HCT116 (cell line): Measurements from ENCODE around the gene HSD17B1. TPM values are rescaled to one million over a fixed set of nuclear protein-coding genes. Genes with fewer than 3 reads are reported as not detected.

Source experiments
- ATAC-seq: fragments of 200-7000 bp; cut with Tn5 transposase; 2 replicates; pipeline ENCODE4 v1.9.1; 2020; ENCODE audit warnings: mild to moderate bottlenecking, moderate library complexity
- BruUV-seq: library from RNA; stranded (reverse); fragments of 400-500 nt; replicated peaks from 2 replicates; lab custom pipeline; 2021; lab: Mats Ljungman, UMichigan
- CTCF ChIA-PET: fragments of 300-600 bp; sonication (Branson Sonifier 250); formaldehyde crosslinking; loops from one replicate; lab custom pipeline; 2021; ENCODE audit warnings: antibody characterized with exemption; lab: Charles Lee
- POLR2A ChIA-PET: fragments of 300-600, 350-600 bp; sonication (Branson Sonifier 250); formaldehyde crosslinking; loops from one replicate; lab custom pipeline; 2021; ENCODE audit warnings: antibody characterized with exemption; lab: Charles Lee
- RAD21 ChIA-PET, 2 experiments: fragments of 300-600 bp; sonication (Branson Sonifier 250); formaldehyde crosslinking; loops; one replicate each; lab custom pipeline; 2023; ENCODE audit warnings: low total read pairs in 2 of 2; ENCODE audit not compliant: uncharacterized antibody in 2 of 2, unreplicated experiment in 2 of 2, low non-redundant PET in 1 of 2; lab: Charles Lee
- DNase-seq: peaks from one replicate; pipeline ENCODE4 v3.0.0-alpha.2; 2010; ENCODE audit warnings: low read depth, low spot score
- H2AFZ ChIP-seq: fragments of 200-600 bp; shearing (Covaris generic), sonication (generic); 2 replicates; pipeline ENCODE4 v1.6.1; 2017; ENCODE audit warnings: low read depth, mixed run types, mixed read lengths, antibody characterized with exemption, low read length; ENCODE audit not compliant: poor library complexity, severe bottlenecking
- H3K27ac ChIP-seq: 2 replicates; pipeline ENCODE4 v1.5.1; 2012; ENCODE audit warnings: low read depth, low read length
- H3K27me3 ChIP-seq: fragments of 200-600 bp; sonication (generic); 2 replicates; pipeline ENCODE4 v1.6.1; 2016; ENCODE audit warnings: mixed run types, low read length, mixed read lengths; ENCODE audit not compliant: insufficient read depth
- H3K36me3 ChIP-seq, 2 experiments: fragments of 200-500 bp in 1 of 2; fragments of 200-600 bp in 1 of 2; sonication (Bioruptor generic) in 1 of 2; sonication (generic) in 1 of 2; 2 replicates each; pipeline versions ENCODE4 v1.5.1 to v1.6.1; 2014 to 2016; ENCODE audit warnings: low read length in 2 of 2, inconsistent platforms in 1 of 2, mixed read lengths in 1 of 2, mixed run types in 1 of 2; ENCODE audit not compliant: insufficient read depth in 2 of 2, control insufficient read depth in 1 of 2
- H3K4me1 ChIP-seq, 2 experiments: fragments of 200-600 bp in 1 of 2; sonication (generic) in 1 of 2; 2 replicates each; pipeline versions ENCODE4 v1.5.1 to v1.6.1; 2012 to 2017; ENCODE audit warnings: low read length in 2 of 2, inconsistent platforms in 1 of 2, mild to moderate bottlenecking in 1 of 2, mixed read lengths in 1 of 2, mixed run types in 1 of 2, moderate library complexity in 1 of 2; ENCODE audit not compliant: insufficient read depth in 2 of 2, control insufficient read depth in 1 of 2
- H3K4me2 ChIP-seq: fragments of 200-600 bp; sonication (generic); 2 replicates; pipeline ENCODE4 v1.6.1; 2017; ENCODE audit warnings: mixed run types, low read length, mixed read lengths
- H3K4me3 ChIP-seq, 2 experiments: fragments of 200-600 bp in 1 of 2; sonication (generic) in 1 of 2; replicated peaks in 1 of 2; 2 replicates each; pipeline ENCODE4 v1.5.1; 2011 to 2016; ENCODE audit warnings: low read length in 2 of 2, control low read depth in 1 of 2, low read depth in 1 of 2, mild to moderate bottlenecking in 1 of 2, mixed read lengths in 1 of 2, mixed run types in 1 of 2
- H3K79me2 ChIP-seq: fragments of 200-600 bp; sonication (generic); 2 replicates; pipeline ENCODE4 v1.6.1; 2017; ENCODE audit warnings: mild to moderate bottlenecking, mixed run types, low read length, moderate library complexity, mixed read lengths; ENCODE audit not compliant: insufficient read depth
- H3K9ac ChIP-seq: fragments of 200-600 bp; sonication (generic); 2 replicates; pipeline ENCODE4 v1.6.1; 2016; ENCODE audit warnings: low read length, mixed read lengths
- H3K9me2 ChIP-seq: fragments of 200-600 bp; sonication (generic), shearing (Covaris generic); 2 replicates; pipeline ENCODE4 v1.6.1; 2017; ENCODE audit warnings: mixed run types, mild to moderate bottlenecking, moderate library complexity; ENCODE audit not compliant: insufficient read depth
- H3K9me3 ChIP-seq, 2 experiments: fragments of 200-500 bp in 1 of 2; fragments of 200-600 bp in 1 of 2; sonication (Bioruptor generic) in 1 of 2; sonication (generic) in 1 of 2; 2 replicates each; pipeline ENCODE4 v1.6.1; 2014 to 2017; ENCODE audit warnings: low read length in 2 of 2, mixed read lengths in 2 of 2, inconsistent platforms in 1 of 2, low read depth in 1 of 2, mild to moderate bottlenecking in 1 of 2, mixed run types in 1 of 2, moderate library complexity in 1 of 2; ENCODE audit not compliant: control insufficient read depth in 1 of 2, insufficient read depth in 1 of 2
- H4K20me1 ChIP-seq: fragments of 200-600 bp; sonication (generic), shearing (Covaris generic); 2 replicates; pipeline ENCODE4 v1.6.1; 2017; ENCODE audit warnings: mixed run types, mild to moderate bottlenecking, moderate library complexity; ENCODE audit not compliant: insufficient read depth
- CBX3 ChIP-seq: IDR thresholded peaks from 2 replicates; pipeline ENCODE4 v1.6.1; 2012; ENCODE audit warnings: low read depth
- CTCF ChIP-seq, 3 experiments: fragments of 200-600 bp in 1 of 3; sonication (generic) in 1 of 3; IDR thresholded peaks in 2 of 3; conservative IDR thresholded peaks in 1 of 3; 2 replicates each; pipeline ENCODE4 v1.5.1; 2012 to 2017; ENCODE audit warnings: low read depth in 2 of 3, low read length in 2 of 3, antibody characterized with exemption in 1 of 3, borderline replicate concordance in 1 of 3, control low read depth in 1 of 3, mild to moderate bottlenecking in 1 of 3, mixed read lengths in 1 of 3, mixed run types in 1 of 3, moderate library complexity in 1 of 3; ENCODE audit not compliant: insufficient read depth in 1 of 3
- EGR1 ChIP-seq: IDR thresholded peaks from 2 replicates; pipeline ENCODE4 v1.6.1; 2012; ENCODE audit warnings: low read depth
- ELF1 ChIP-seq: IDR thresholded peaks from 2 replicates; pipeline ENCODE4 v1.6.1; 2012; ENCODE audit warnings: low read depth, borderline replicate concordance
- FOSL1 ChIP-seq: IDR thresholded peaks from 2 replicates; pipeline ENCODE4 v1.6.1; 2012; ENCODE audit warnings: low read depth
- JUND ChIP-seq: IDR thresholded peaks from 2 replicates; pipeline ENCODE4 v1.6.1; 2012
- MAX ChIP-seq: IDR thresholded peaks from 2 replicates; pipeline ENCODE4 v1.6.1; 2012
- POLR2AphosphoS5 ChIP-seq: IDR thresholded peaks from 2 replicates; pipeline ENCODE4 v1.6.1; 2011; ENCODE audit warnings: mild to moderate bottlenecking, low read depth, low read length, moderate library complexity
- SIN3A ChIP-seq: IDR thresholded peaks from 2 replicates; pipeline ENCODE4 v1.6.1; 2012; ENCODE audit warnings: low read depth
- SP1 ChIP-seq: IDR thresholded peaks from 2 replicates; pipeline ENCODE4 v1.6.1; 2012; ENCODE audit warnings: low read depth
- SRF ChIP-seq: IDR thresholded peaks from 2 replicates; pipeline ENCODE4 v1.6.1; 2012; ENCODE audit warnings: low read depth
- TCF7L2 ChIP-seq: IDR thresholded peaks from 2 replicates; pipeline ENCODE4 v1.7.0; 2011; ENCODE audit warnings: borderline replicate concordance, inconsistent platforms; ENCODE audit not compliant: insufficient read depth, insufficient read length; ENCODE audit errors: extremely low read depth
- ZBTB33 ChIP-seq: IDR thresholded peaks from 2 replicates; pipeline ENCODE4 v1.6.1; 2011; ENCODE audit warnings: mild to moderate bottlenecking, low read length, moderate library complexity; ENCODE audit not compliant: insufficient replicate concordance; ENCODE audit errors: extremely low read depth
- ZFX ChIP-seq: fragments of 450-650 bp; IDR thresholded peaks from 2 replicates; pipeline ENCODE4 v1.6.1; 2017
- intact Hi-C: fragments of 100-400 bp; cut with micrococcal nuclease; formaldehyde crosslinking; loops from 2 replicates; pipeline ENCODE4 v1.10.0; 2022
- total RNA-seq: library from RNA; stranded (reverse); gene quantifications from one replicate; pipeline ENCODE4 v1.2.1, GENCODE V29; 2021; ENCODE audit not compliant: unreplicated experiment

HSD17B1 gene
- total RNA-seq, 1 experiment from 2014 or later: 1.4 TPM

- H3K4me3 ChIP-seq: peak overlapping the region in 1 of 2 experiments; percentile 35; a peak in 3 of 4 replicates
- TSS peak; percentile 85 for BruUV-seq
- DNase-seq (peak; percentile 79), ATAC-seq (peak; percentile 30)
- H3K4me2 ChIP-seq: peak overlapping the region; percentile 78
- ChIA-PET RAD21 (interaction anchor here (0.6 to 1.5 kb wide), 4 partner anchors 8 to 11 kb away, joined by 3 to 6 read pairs (median 4); no protein-coding TSS in a partner anchor), POLR2A (interaction anchor here (0.5 to 4.6 kb wide), 5 partner anchors 9 to 515 kb away, joined by 3 to 28 read pairs (median 7); partner anchors contain the start of genes CAVIN1 and NAGLU), CTCF (interaction anchor here (0.5 to 2.6 kb wide), 28 partner anchors 9 to 296 kb away, joined by 3 to 22 read pairs (median 4); partner anchors contain the start of genes CAVIN1, NAGLU and STAT3)
- peaks cover 3 to 5% of the 10 kb centered on the region in 2 experiments; a peak in 3 of 4 replicates for H3K36me3 ChIP-seq
- H3K9me2 ChIP-seq: no peaks in the 10 kb centered on the region
- no peak overlapping the region for H2AFZ ChIP-seq
- H3K27me3 ChIP-seq: no peaks in the 10 kb centered on the region
- peak overlapping the region; percentile 63 for H3K9ac ChIP-seq
- TF ChIP-seq TCF7L2: peak; percentile 16
- TF ChIP-seq ELF1: no peak
- peak; percentile 64; the same call in 1 of the 2 replicates for TF ChIP-seq POLR2AphosphoS5
- 0 out of 2 replicates have a peak, but pooled peaks have one; percentile 20 for TF ChIP-seq EGR1
- peak; percentile 52; the same call in 1 of the 2 replicates for TF ChIP-seq SIN3A
- TF ChIP-seq CBX3: peak; percentile 69; the same call in 1 of the 2 replicates
- no peak for TF ChIP-seq CTCF (IDR thresholded peaks at IDR 0.05 in 2 of 3, conservative IDR thresholded peaks at IDR 0.05 in 1 of 3; ENCODE audit: borderline replicate concordance in 1 of 3, insufficient read depth in 1 of 3, low read depth in 2 of 3, low read length in 2 of 3)
- no peak for TF ChIP-seq ZFX
- TF ChIP-seq MAX: peak; percentile 72
- peak; percentile 86 for TF ChIP-seq SRF
- TF ChIP-seq ZBTB33: peak; percentile 27
- peak; percentile 91 for TF ChIP-seq SP1
- peak; percentile 88 for TF ChIP-seq JUND
- peak; percentile 93 for TF ChIP-seq FOSL1
- peaks cover 39 to 52% of the 10 kb centered on the region in 2 experiments for H3K4me1 ChIP-seq
- H3K9me3 ChIP-seq: no peaks in the 10 kb centered on the region
- H4K20me1 ChIP-seq: no peaks in the 10 kb centered on the region
- no peaks in the 10 kb centered on the region for H3K79me2 ChIP-seq
- H3K27ac ChIP-seq: peak overlapping the region; percentile 93
- intact Hi-C loops: loop anchor here (5.0 kb wide), 1 partner anchor 111 kb away; no protein-coding TSS in a partner anchor
These were observed 34.5 kb upstream of the HSD17B1 start for GRCh38 chr17:42518046-42518754.
